Measurements from ENCODE around the gene HOXC13.

Gene HOXC13

GRCh38 chr12:53954694-53955035 is 16.0 kb downstream of the HOXC13 start, which contains the start of gene HOXC12:
TSS of gene HOXC12 (plus strand) at chr12:53954903. CDS start at chr12:53954930, 27 bp downstream.
- DNase-seq = no peak

GRCh38 chr12:53955036-53955775 is 16.6 kb downstream of the HOXC13 start:
- no peak for DNase-seq

- no peak for DNase-seq
Observed at GRCh38 chr12:53955776-53956250, 17.2 kb downstream of the HOXC13 start.

- DNase-seq = no peak
Observed at GRCh38 chr12:53956251-53956887, 17.7 kb downstream of the HOXC13 start.

DNA sequence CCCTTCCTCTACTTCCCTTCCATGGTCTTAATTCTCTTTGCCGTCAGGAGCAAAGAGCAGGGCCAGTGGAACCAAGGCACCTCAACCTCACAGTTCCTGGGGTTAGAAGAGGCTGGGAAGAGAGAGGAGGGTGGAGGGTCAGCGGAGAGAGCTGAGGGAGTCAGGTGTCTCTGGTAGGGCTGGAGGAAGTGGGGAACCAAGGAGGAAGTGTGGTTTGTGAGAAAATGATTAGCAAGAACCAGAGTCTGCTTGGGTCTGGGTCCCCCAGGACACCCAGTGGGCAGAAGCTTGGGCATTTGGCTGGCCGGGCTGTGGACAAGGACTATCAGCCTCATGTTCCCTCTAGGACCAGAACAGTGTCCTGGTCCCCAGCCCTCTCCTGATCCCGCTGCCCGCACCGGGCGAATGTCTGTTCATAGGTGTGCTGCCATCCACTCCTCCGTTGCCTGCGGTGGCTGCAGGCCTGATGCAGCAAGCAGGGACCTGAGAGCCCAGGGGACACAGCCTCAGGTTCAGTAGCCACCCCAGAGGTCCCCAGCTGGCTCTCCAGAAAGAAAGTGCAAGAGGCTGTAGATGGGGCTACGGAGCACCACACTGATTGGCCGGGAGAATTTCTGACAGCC is 18.4 kb downstream of the HOXC13 start:
- DNase-seq = no peak

GRCh38 chr12:53958128-53958527 is 19.5 kb downstream of the HOXC13 start:
- DNase-seq = no peak

- DNase-seq = no peak
Observed at GRCh38 chr12:53959314-53959713, 20.7 kb downstream of the HOXC13 start.

DNA sequence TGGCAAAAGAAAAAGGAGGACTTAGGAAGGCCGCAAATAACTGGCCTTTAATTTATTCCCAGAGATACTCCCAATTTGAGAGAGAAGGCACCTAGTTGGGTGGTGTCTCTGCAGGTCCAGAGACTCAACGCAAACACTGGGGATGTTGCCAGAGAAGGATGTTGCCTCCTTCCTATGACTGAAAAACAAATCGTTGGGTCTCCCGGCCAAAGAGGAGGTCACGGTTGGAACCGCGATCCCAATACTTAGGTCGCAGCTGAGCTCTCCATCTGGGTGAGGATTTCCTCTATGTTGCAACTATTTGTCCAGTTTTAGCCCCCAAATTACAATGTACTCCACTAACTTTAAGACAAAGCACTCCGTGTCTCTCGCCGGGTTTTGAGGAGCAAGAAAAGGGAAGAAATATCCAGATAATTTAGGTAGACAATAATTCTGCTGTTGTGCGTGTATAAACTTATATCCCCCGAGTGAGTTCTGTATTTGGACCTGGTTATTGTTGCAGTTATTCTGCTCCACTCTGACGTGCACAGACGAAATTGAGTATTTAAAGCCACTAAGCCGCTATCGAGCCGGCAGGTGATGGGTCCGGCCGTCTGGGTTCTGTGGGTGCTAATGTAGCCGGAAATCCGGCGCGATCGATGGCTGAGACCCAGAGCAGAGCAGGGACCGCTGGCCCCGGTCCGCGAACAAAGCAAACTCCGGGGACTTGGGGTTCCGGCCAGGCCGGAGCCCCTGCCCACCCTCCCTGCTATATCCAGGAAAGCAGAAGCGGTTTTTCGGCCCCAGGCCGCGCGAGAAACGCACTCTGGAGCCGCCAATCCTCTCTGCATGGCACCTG is 21.8 kb downstream of the HOXC13 start:
- DNase-seq = no peak

GRCh38 chr12:53961025-53961761 is 22.6 kb downstream of the HOXC13 start:
- no peak for DNase-seq

GRCh38 chr12:53963005-53963404 is 24.4 kb downstream of the HOXC13 start:
- no peak for DNase-seq

- no peak for DNase-seq
Observed at GRCh38 chr12:53963434-53964314, 25.0 kb downstream of the HOXC13 start.

DNA sequence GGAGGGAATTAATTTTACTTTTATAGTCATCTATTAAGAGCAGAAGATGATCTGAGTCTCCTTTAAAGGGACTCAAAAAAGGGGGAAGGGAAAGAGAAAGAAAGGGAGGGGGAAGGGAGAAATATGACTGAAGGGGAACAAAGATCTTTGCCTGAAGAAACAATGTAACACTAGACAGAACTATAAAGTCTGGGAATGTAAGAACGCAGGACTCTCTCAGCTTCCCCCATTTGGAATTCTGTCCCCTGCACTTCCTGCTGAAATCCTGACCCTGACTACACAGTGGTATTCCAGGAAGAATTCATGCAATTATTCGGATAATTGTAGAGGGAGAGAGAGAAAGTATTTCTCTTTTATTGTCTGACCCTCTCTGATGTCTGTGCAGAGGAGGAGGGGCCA is 25.7 kb downstream of the HOXC13 start:
- DNase-seq = no peak

GRCh38 chr12:53965281-53966084 is 26.9 kb downstream of the HOXC13 start:
- DNase-seq = no peak

DNA sequence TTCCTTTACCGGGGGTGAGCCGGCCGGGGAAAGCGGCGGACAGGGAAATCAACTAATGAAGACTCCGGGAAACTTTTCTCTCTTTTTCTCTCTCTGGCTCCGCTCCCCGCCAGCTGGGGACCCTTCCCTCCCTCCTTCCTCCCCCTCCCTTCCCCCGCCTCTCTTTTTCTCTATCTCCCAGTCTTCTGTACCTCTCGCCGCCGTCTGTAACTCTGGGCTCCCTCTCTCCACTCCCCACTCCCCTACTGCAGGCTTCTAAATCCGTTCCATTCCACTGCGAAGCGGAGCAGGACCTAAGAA is 27.4 kb downstream of the HOXC13 start:
- no peak for DNase-seq

DNA sequence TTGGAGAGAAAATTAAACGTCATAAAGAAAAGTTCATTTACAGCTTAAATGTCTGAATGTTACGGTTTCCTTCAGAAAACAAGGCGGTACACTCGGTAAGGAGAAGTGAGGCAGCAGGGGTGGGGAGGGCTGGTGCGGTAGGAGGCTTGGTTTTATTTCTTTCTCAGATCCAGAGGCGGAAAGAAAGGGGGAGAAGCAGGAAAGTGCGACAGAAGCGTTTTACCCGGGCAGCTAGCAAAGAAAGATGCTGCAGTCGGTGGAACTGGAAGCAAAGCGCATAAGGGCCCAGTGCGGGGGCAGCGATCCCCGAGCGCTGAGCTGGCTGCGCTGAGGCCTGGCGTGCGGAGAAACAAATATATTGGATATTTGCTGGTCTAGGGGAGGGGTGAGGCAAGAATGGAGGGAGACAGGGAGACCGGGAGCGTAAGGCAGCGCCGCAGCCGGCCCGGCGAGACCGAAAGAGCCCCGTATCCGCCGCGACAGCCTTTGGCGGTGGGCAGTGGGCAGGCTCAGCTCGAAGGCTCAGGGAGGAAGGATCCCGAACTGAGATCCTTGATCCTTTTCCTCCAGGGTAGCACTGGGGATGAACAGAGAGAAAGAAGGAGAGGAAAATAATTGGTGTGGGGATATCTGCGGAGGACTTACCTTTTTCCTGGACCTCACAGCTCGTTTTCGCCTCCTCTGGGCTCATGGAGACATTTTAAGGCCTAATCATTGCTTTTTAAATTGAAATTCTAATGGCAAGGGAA is 27.9 kb downstream of the HOXC13 start:
- no peak for DNase-seq

GRCh38 chr12:53967421-53967925 is 28.8 kb downstream of the HOXC13 start:
- no peak for DNase-seq

- no peak for DNase-seq
Observed at GRCh38 chr12:53968214-53969127, 29.8 kb downstream of the HOXC13 start.
